HG02970 (cell line): ENCODE data around the gene GRIA3.
"Not testable (repeated sequence)": the region's sequence is repeated elsewhere in the genome, so short reads cannot be mapped to it uniquely, and the experiment has no call there.

Source experiments
- ATAC-seq: cut with Tn5 transposase; IDR thresholded peaks from one replicate; pipeline ENCODE4 v1.9.1; 2021; ENCODE audit warnings: mild to moderate bottlenecking, moderate library complexity, moderate number of reproducible peaks; ENCODE audit not compliant: unreplicated experiment, low FRiP score

GRIA3 gene

DNA sequence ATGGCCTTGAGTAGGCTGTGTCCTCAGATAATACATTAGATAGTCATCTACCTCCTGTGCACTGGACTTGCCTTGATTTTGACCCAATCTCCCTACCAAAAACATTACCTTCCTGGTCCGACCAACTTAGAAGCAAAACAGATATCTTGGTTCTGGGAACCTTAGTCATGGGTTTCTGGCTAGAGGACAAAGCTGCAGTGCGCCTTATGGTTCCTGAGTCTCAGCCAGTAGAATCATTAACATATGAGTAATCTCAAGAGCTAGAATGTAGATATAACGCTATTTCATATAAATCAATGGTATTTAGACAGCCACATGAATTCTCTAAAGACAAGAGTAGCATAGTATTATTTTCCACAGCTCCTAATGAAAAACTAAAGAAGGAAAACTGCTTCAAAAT, 83.1 kb downstream of the GRIA3 start:
- ATAC-seq, result no peak

DNA sequence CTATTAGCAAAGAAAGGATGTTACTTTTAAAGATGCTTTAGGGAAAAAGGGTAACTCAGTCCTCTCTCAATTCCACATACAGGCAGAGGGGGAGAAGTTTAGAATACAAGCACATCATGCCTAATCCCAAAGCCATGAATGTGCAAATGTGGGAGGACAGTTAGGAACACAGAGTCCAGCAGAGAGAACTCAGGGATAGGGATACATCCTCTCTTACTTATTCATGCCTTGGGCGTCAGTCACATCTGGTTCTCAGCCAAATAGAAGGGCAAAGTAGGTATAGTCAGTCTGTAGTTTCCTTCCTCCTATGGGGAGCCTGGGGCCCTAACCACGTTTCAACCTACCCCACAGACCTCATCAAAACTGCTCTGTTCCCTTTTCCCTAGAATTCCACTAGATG, 87.8 kb downstream of the GRIA3 start:
- no peak for ATAC-seq

DNA sequence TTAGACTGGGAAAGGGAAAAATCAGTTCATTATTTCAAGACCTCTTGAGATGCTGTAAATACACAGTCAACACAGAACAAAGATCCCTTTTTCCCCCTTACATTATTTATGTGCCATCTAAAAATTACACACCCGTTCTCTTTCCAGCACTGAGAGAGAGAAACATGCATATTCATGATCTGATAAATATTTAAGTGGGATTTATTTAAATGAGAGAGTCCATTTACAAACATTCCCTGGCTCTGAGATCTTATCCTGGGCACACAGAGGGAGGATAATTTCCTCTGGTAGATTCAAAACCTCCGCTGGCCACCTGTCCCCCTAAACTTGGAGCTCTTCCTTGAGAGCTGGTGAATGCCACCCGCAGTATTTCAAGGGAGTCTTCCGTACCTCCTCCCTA, 88.6 kb downstream of the GRIA3 start:
- no peak for ATAC-seq

DNA sequence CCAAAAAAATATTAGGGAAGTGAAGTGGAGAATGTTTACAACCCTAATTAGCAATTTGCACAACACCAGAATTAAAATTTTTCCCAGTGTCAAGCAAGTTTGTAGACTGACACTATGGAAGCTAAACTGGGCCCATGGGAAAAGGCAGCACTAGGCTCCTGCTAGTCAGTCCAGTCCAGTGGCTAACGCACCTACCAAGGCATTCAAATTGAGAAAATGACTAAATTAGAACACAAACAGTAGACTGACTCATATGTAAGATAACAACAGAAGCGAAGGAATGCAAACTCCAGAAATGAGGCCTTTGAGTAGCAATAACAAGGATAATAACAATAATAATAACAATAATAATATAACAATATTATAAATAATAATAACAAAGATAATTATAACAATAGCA, 90.7 kb downstream of the GRIA3 start:
- no peak for ATAC-seq

DNA sequence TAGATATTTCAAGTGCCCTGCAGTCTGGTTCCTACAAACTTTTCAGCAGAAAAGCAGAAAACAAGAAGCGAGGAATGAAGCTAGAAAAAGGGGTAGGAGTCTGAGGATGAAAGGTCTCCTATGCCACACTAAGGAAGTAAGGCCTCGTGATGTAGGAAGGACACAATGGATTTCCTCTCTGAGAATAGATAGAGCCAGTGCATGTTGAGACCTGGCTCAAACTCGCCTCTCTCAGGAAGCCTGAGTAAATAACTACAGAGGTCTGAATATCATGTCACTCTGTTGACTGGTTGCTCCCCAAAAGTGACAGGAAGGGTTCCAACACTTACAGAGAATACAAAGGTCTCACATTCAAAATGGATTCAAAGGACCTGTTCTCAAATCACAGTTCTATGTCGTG, 93.3 kb downstream of the GRIA3 start:
- no peak for ATAC-seq

DNA sequence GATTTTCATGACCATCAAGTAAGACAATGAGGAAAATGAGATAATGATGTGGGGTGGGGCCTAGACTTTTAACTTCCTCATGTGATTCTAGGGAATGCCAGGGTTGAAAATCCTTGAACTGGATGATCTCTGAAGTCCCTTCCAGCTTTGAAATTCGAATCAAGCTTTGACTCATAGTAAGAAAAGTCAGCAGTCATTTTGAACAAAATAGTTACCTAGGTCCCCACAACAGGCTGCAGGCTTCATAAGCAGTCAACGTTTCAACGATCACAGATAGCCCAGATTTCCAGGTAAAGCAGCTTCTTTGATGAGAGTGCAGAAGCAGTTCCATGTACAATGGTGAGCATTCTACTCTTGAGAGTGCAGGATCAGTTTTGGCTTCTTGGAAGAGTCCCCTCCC, 93.7 kb downstream of the GRIA3 start:
- no peak for ATAC-seq

DNA sequence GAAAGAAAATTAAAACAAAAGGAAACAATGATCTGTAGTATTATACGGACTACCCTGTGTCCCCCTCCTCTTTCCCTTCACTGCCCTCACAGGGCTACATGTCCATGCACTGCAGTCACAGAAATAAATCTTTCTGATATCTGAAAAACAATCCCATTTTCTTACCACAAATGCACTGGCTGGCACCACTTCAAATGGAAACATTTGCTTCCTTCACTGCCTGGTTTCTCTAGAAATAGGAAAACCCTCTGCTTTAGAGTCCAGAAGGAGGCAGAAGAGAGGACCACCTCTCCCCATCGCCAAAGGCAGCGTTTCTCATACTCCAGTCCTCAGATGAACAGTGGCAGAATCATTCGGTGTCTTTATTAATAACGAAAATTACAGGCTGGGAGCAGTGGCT, 98.2 kb downstream of the GRIA3 start:
- no peak for ATAC-seq

DNA sequence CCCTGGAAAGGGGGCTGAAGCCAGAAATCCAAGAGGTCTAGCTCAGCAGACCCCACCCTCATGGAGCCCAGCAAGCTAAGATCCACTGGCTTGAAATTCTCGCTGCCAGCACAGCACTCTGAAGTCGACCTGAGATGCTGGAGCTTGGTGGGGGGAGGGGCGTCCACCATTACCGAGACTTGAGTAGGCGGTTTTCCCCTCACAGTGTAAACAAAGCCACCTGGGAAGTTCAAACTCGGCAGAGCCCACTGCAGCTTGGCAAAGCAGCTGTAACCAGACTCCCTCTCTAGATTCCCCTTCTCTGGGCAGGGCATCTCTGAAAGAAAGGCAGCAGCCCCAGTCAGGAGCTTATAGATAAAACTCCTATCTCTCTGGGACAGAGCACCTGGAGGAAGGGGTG, 99.3 kb downstream of the GRIA3 start:
- not testable (repeated sequence) for ATAC-seq

DNA sequence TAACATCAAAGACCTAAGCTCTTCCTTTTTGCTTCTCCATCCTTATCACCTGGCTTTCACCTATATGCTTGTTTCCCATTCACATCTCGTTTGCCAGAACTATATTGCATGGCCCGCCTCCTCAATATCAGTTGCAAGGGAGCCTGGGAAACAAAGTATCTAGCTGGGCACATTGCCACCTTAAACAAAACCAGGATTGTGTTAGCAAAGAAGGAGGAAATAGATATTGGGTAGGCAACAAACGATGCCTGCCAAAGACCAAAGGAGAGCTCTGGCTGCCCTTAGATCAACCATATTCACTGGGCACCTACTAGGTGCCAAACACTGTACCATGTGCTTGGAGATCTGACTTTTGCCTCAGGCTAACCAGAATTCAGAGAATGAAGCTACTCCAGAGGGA, 107.5 kb downstream of the GRIA3 start:
- ATAC-seq, result no peak

DNA sequence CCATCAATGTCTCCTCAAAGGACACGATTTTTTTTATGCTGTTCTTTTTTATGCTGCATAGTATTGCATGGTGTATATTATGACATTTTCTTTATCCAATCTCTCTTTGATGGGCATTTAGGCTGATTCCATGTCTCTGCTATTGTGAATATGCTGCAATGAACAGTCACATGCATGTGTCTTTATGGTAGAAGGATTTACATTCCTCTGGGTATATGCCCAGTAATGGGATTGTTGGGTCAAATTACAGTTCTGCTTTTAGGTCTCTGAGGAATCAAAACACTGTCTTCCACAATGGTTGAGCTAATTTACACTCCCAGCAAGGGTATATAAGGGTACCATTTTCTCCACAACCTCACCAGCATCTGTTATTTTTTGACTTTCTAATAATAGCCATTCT, 113.9 kb downstream of the GRIA3 start:
- ATAC-seq, result no peak

DNA sequence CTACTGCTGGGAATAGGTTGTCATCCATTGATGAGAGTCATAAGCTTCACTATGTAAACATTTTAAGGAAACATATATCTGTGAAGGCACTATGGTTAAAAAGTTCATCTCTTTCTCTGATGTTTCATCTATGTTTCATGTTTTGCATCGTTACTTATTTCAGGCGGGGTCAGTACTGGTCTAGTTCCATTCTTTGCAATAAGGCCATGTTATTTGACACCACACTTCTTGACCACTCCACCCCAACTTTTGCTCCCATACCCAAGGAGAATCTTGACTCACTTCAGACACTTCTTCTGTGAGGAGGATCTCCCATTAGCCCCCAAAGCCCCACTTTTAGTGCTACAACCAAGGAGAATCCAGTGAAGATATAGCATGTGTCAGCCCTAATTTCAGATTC, 119.4 kb downstream of the GRIA3 start:
- ATAC-seq, result no peak

DNA sequence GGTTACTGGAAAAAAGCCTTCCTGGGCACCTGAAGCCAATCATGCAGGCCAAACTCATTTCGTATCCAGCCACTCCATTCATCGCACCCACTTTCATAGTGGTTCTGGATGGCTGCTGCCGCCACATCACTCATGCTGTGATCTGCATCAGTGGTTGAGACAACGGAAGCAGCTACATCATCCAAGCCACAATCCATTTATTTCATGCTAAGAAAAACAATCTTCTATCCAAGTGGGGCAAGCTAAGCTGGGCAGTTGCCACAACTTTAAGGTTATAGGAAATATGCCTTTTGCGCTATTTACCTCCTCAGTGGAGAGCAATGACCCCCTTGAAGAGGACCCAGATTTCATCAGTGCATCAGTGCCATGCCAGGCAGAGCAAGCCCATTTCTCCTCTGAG, 124.6 kb downstream of the GRIA3 start:
- ATAC-seq, result no peak

DNA sequence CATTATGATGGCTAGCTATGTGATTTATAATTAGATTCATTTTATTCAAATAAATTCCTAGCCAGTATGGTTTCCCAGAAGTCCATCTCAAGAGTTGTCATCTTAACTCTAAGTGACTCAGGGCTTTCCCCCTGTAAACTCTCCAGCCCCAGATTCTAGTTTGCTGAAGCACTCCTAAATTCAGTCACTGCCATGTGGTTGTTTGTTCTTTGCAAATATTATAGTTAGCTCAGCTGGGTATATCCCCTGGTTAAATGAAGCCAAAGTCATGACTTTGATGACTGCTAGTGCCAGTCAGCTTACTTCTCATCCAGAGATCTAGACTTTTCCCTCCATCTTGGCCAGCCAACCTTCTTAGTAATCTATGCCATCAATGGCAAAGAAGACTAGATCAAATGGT, 126.0 kb downstream of the GRIA3 start:
- no peak for ATAC-seq

DNA sequence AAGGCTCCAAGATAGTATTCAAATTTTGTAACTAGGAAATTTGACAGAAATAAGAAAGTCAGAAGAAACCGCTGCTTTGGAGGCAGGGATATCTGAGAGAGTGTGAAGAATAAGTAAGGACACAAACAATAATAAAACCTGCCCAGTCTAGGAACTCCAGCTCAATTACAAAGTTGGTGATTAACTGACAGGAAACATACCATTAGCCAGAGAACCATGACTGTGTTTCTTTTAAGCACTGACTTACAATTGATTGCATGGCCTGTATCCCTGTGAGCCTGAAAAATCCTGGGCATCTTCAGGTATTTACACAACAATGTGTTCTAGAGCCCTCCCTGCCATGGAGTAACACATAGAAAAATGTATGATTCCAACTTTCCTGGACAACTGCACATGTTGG, 127.4 kb downstream of the GRIA3 start:
- no peak for ATAC-seq

DNA sequence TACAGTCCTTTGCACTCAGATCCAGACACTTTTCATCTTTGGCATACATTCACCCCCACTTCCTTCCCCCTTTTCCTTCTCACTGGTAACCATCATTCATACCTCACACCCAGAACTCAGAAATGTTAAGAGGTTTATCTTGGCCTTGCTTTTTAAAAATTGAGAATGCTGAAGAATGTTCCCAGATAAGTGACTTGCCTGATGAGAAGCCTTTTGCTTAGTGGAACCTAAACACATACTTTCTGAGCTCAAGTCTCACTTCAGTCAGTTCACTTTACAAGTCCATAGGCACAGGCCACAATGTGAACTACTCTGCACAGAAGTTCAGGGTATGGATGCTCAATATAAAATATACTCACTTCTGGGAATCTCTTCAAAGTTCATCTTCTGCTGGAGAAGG, 129.4 kb downstream of the GRIA3 start:
- ATAC-seq, result no peak

DNA sequence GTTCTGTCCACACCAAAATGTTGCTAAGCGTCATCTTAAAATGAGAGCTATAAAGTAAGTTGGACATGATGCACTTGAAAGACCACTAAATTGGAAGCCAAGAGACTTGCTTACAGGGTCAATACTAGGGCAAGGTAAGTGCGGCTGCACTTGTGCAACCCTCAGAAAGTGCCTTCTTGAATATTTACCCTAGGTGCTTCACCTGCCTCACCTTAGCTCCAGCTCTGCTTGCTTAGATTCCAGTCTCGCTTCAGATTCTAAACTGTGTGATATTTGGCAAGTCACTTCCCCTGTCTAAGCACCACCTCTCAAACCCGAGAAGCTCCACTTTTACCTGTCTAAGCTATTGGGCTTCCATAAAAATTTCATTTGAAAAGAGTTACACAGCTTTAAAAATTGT, 136.5 kb downstream of the GRIA3 start:
- no peak for ATAC-seq

DNA sequence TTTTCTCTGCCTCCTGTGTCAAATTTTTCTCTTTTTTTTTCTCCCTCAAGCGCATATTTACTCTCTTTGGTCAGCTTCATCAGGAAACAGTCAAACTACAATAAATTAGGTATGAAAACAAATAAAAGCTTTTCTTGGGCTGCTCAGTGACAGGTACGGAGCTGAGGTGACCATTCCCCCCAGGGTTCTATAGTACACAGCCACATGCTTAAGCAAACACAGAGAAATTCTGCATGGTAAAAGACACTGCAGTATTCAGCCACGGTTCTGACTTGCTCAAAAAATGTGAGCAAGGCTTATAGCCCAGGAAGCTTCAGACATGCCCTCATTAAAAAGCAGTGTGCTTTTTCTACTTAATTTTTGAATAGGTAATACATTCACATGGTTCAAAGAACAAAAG, 138.5 kb downstream of the GRIA3 start:
- ATAC-seq, result no peak

DNA sequence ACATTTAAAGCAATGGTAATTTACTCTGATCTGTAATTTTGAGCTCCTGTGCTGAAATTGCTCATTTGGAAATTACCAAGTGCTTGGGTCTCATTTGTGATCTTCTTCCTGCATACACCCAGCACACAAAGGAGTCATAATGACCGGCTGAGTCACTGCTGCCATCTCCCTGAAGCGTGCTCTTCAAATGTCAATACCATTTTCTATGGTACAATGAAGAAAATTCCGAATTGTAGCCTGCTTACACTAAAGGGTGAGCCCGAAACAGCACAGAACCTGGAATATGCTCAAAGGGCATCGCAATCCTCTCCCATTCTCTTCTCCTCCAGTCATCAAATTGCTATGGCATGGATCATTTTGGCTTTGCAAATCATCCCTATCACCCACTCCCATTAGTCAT, 140.5 kb downstream of the GRIA3 start:
- no peak for ATAC-seq

DNA sequence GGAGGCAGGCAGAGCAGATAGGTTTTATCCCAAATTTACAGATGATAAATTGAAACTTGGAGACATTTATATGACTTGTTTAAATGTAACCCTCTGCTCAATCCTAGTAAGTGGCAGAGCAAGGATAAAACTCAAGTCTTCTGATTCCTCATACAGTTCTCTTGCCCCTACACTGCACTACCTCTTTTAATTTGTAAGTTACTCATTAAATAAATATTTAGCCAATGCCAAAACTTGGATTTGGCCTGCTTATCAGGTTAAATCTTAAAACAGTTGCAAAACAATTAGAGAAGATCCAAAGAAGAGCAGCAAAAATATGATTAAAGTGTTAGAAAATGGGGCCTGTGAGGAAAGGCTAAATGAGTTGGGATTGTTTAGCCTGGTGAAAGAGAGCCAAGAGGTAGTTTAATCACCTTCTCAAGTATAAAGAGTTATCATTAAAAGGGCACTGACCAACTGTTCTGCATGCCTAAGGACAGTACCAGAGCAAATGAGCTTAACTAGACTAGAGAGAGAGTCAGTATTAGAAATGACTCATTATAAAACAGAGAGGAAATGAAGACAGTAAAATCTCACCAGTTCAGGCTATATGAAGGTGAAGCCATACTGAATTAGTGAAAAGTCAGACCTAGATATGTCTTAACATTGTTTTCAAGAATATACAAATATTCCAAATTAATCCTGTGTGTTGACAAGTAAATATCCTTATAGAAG, 146.3 kb downstream of the GRIA3 start:
- ATAC-seq, result peak; percentile 59

DNA sequence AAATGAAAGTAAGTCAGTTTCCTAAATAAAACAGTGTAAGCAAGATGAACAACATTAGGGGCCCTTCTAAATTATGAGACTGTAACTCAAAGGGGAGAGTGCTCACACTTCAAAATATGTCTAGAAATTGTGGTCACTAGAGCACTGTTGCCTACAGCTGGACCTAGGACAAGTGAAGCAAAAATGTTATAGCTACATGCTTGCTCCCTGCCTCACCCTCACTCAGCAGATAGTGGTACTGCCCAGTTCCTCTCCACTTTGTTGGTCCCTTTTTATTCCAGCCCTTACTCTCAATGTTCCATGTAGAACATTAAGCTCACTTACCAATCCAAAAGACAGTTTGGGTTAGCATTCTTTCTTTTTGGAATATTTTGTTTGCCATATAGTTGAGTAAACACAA, 147.3 kb downstream of the GRIA3 start:
- no peak for ATAC-seq

DNA sequence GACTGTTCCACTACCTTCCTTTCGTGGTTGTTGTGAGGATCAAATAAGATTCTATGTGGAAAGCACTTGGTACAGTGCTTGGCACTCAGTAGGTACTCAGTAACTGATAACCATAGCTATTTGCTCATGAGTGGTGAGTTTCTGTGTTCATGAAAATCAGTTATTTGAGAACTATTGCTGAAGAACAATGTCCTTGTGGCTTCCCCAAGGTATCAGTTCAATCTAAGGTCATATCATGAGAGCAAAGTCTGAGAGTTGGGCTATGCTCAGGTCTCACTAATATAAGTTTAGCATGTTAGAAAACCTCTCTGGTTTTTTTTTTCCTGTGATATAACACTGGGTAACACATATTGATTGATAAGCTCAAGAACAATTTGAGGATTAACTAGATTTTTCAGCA, 147.8 kb downstream of the GRIA3 start:
- no peak for ATAC-seq

DNA sequence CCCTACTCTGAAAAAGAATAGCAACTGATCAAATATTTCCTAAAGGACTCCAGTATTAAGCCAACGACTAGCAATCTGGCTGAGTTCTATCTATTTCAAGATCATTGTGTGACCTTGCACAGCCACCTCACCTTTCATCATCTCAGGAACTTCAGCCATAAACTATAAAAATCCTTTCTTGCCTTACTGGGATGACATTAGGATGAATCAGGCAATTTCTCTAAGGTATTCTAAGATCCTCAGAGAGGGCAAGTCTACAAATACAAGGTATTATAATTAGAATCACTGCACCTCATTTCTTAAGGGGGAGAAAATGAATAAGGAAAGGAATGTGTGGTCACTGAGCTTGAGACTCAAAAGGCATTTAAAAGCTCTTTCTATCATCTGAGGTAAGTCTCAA, 152.6 kb downstream of the GRIA3 start:
- ATAC-seq, result no peak
